ENCODE results near the gene CHCHD3.

CHCHD3 gene

DNA sequence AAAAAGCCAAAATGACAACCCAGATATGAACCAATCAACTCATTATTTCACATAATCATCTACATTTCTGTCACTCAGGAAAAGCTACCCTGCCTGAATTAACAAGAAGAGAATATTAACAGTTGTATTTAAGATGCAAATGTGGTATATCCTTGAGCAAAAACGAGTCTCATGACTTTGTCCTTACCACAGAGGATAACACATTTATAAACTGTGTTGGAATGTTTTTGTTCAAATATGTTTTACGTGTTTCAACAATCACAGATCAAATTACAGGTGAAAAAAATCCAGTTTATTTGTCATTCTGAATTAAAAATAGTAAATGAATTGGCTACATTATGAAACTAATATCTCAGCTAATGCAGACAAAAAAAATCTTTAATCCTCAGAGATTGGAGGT, 34.6 kb downstream of the CHCHD3 start:
- Histone ChIP-seq H3K27me3 (no peaks in the 10 kb centered on the region), H3K4me1 (peaks cover 0 to 21% (median 17%) of the 10 kb centered on the region in 4 donors), H3K9me3 (no peaks in the 10 kb centered on the region), H3K36me3 (no peaks in the 10 kb centered on the region), H3K27ac (no peak overlapping the region), H3K4me3 (no peak overlapping the region)
- intact Hi-C loops (cut with DNase I; ENCODE audit: low total_unique reads), result no loop called here
- TF ChIP-seq, protein P1, sequence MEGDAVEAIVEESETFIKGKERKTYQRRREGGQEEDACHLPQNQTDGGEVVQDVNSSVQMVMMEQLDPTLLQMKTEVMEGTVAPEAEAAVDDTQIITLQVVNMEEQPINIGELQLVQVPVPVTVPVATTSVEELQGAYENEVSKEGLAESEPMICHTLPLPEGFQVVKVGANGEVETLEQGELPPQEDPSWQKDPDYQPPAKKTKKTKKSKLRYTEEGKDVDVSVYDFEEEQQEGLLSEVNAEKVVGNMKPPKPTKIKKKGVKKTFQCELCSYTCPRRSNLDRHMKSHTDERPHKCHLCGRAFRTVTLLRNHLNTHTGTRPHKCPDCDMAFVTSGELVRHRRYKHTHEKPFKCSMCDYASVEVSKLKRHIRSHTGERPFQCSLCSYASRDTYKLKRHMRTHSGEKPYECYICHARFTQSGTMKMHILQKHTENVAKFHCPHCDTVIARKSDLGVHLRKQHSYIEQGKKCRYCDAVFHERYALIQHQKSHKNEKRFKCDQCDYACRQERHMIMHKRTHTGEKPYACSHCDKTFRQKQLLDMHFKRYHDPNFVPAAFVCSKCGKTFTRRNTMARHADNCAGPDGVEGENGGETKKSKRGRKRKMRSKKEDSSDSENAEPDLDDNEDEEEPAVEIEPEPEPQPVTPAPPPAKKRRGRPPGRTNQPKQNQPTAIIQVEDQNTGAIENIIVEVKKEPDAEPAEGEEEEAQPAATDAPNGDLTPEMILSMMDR (IDR thresholded peaks at IDR 0.05), result no peak
- DNase-seq, result no peak

GRCh38 chr7:133044722-133045473, 37.0 kb downstream of the CHCHD3 start:
- DNase-seq, result no peak
- H3K9me3 ChIP-seq, result no peaks in the 10 kb centered on the region
- TF ChIP-seq, protein P1 (IDR thresholded peaks at IDR 0.05), result no peak

GRCh38 chr7:133040674-133041073, 41.2 kb downstream of the CHCHD3 start:
- TF ChIP-seq, protein P1 (IDR thresholded peaks at IDR 0.05), result no peak
- intact Hi-C loops (cut with DNase I; ENCODE audit: low total_unique reads), result no loop called here
- Histone ChIP-seq H3K27me3 (no peaks in the 10 kb centered on the region), H3K9me3 (no peaks in the 10 kb centered on the region), H3K4me1 (no peaks in the 10 kb centered on the region), H3K36me3 (no peaks in the 10 kb centered on the region), H3K4me3 (no peak overlapping the region), H3K27ac (no peak overlapping the region)
- DNase-seq, result no peak

More at GRCh38 chr7:133044722-133045473, 37.0 kb downstream of the CHCHD3 start:
- Histone ChIP-seq H3K27me3 (no peaks in the 10 kb centered on the region), H3K4me1 (no peaks in the 10 kb centered on the region), H3K4me3 (no peak overlapping the region), H3K27ac (no peak overlapping the region), H3K36me3 (no peaks in the 10 kb centered on the region)
- intact Hi-C loops (cut with DNase I; ENCODE audit: low total_unique reads), result no loop called here

DNA sequence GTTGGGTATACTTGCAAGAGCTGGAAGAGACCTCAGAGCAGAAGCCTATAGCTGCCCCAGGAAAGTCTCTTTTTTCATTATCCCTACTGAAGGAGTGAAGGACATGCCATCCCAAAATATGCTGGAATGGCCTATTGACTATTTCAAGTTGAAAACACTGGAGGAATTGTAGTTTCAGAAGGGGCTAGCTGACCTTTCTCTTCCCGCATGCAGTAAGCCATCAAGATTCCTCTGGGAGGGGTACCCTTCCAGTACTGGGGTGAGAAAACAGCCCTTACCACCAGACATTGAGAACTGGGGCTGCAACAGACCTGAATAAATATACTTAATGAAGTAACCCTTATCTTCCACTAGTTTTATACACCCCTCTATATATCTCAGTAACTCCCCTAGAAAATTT, 41.7 kb downstream of the CHCHD3 start:
- Histone ChIP-seq H3K27me3 (no peaks in the 10 kb centered on the region), H3K4me3 (no peak overlapping the region), H3K9me3 (no peaks in the 10 kb centered on the region), H3K4me1 (no peaks in the 10 kb centered on the region), H3K36me3 (peaks cover 0 to 2% (median 0%) of the 10 kb centered on the region in 3 donors), H3K27ac (no peak overlapping the region)
- TF ChIP-seq, protein P1 (IDR thresholded peaks at IDR 0.05), result no peak
- DNase-seq, result no peak
- intact Hi-C loops (cut with DNase I; ENCODE audit: low total_unique reads), result no loop called here

GRCh38 chr7:133039614-133040013, 42.3 kb downstream of the CHCHD3 start:
- intact Hi-C loops (cut with DNase I; ENCODE audit: low total_unique reads), result no loop called here
- Histone ChIP-seq H3K27me3 (no peaks in the 10 kb centered on the region), H3K9me3 (no peaks in the 10 kb centered on the region), H3K27ac (no peak overlapping the region), H3K4me3 (no peak overlapping the region), H3K36me3 (peaks cover 0 to 4% (median 0%) of the 10 kb centered on the region in 3 donors), H3K4me1 (no peaks in the 10 kb centered on the region)
- TF ChIP-seq, protein P1 (IDR thresholded peaks at IDR 0.05), result no peak
- DNase-seq, result no peak
